Fibroblast of lung (primary cell): ENCODE measurements around the gene OXCT2.

Source experiments
- EZH2 ChIP-seq: IDR thresholded peaks from 2 replicates; pipeline ENCODE4 v1.5.1; 2012; ENCODE audit warnings: low read length, control low read depth, mild to moderate bottlenecking; ENCODE audit errors: missing control alignments
- TF ChIP-seq, protein P1 (sequence below), 2 donors: IDR thresholded peaks in 1 of 2; conservative IDR thresholded peaks in 1 of 2; 1 replicate in 1 of 2; 2 replicates in 1 of 2; pipeline ENCODE4 v1.5.1; 2011 to 2012; ENCODE audit warnings: low read length in 2 of 2, control low read depth in 1 of 2, inconsistent platforms in 1 of 2, low read depth in 1 of 2, mild to moderate bottlenecking in 1 of 2

DNA sequence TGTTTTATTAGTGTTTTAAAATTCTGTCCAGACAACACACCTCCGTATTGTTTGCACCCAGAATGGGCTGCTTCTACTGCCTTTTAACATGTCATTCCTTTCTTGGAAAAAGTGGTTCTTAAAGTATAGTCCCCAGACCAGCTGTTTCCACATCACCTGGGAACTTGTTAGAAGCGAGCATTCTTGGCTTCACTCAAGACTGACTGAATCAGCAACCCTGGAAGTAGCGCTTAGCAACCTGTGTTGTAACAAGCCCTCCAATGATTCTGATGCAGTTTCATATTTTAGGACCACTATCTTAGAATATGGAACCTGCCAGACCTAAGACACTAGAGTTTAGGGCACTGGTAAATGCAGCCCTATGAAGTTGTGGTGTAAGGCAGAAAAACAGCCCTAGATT lies 38.4 kb downstream of the OXCT2 start:
- TF ChIP-seq, protein P1, sequence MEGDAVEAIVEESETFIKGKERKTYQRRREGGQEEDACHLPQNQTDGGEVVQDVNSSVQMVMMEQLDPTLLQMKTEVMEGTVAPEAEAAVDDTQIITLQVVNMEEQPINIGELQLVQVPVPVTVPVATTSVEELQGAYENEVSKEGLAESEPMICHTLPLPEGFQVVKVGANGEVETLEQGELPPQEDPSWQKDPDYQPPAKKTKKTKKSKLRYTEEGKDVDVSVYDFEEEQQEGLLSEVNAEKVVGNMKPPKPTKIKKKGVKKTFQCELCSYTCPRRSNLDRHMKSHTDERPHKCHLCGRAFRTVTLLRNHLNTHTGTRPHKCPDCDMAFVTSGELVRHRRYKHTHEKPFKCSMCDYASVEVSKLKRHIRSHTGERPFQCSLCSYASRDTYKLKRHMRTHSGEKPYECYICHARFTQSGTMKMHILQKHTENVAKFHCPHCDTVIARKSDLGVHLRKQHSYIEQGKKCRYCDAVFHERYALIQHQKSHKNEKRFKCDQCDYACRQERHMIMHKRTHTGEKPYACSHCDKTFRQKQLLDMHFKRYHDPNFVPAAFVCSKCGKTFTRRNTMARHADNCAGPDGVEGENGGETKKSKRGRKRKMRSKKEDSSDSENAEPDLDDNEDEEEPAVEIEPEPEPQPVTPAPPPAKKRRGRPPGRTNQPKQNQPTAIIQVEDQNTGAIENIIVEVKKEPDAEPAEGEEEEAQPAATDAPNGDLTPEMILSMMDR (conservative IDR thresholded peaks at IDR 0.05 in 1 of 2, IDR thresholded peaks at IDR 0.05 in 1 of 2; ENCODE audit: low read depth in 1 of 2, low read length in 2 of 2), result no peak
- no peak for TF ChIP-seq EZH2
